GM18508 (cell line): Measurements from ENCODE around the gene TCF12.

Experiments used
- ATAC-seq: cut with Tn5 transposase; IDR thresholded peaks from one replicate; pipeline ENCODE4 v1.9.1; 2021; ENCODE audit warnings: moderate number of reproducible peaks; ENCODE audit not compliant: insufficient read depth, unreplicated experiment

Gene TCF12

GRCh38 chr15:56918046-56918938 is at the start of gene TCF12:
TCF12 (plus strand) TSS chr15:56918644; CDS start chr15:56919914, 1,270 bp downstream.
- ATAC-seq, result peak; percentile 41

- ATAC-seq, result no peak
Measured at GRCh38 chr15:56869573-56869972, 48.9 kb upstream of the TCF12 start.

GRCh38 chr15:56871185-56871584 is 47.3 kb upstream of the TCF12 start:
- ATAC-seq, result no peak

- ATAC-seq, result no peak
Measured at GRCh38 chr15:56871867-56872266, 46.6 kb upstream of the TCF12 start.

- no peak for ATAC-seq
Measured at GRCh38 chr15:56877255-56877970, 41.0 kb upstream of the TCF12 start.

GRCh38 chr15:56879502-56879901 is 38.9 kb upstream of the TCF12 start:
- ATAC-seq, result no peak

- ATAC-seq, result no peak
Measured at GRCh38 chr15:56883088-56883487, 35.4 kb upstream of the TCF12 start.

- no peak for ATAC-seq
Measured at GRCh38 chr15:56886363-56886931, 32.0 kb upstream of the TCF12 start.

- peak; percentile 54 for ATAC-seq
Measured at GRCh38 chr15:56886932-56887781, 31.3 kb upstream of the TCF12 start.

- ATAC-seq, result no peak
Measured at GRCh38 chr15:56887782-56888438, 30.5 kb upstream of the TCF12 start.

GRCh38 chr15:56890038-56890437 is 28.4 kb upstream of the TCF12 start:
- ATAC-seq, result no peak

GRCh38 chr15:56891852-56892440 is 26.5 kb upstream of the TCF12 start:
- ATAC-seq, result no peak

- ATAC-seq, result no peak
Measured at GRCh38 chr15:56892659-56893363, 25.6 kb upstream of the TCF12 start.

GRCh38 chr15:56893364-56893678 is 25.1 kb upstream of the TCF12 start:
- no peak for ATAC-seq

GRCh38 chr15:56894601-56895000 is 23.8 kb upstream of the TCF12 start:
- ATAC-seq, result no peak

- no peak for ATAC-seq
Measured at GRCh38 chr15:56901931-56902330, 16.5 kb upstream of the TCF12 start.

- ATAC-seq, result no peak
Measured at GRCh38 chr15:56906766-56907165, 11.7 kb upstream of the TCF12 start.

GRCh38 chr15:56910801-56911200 is 7.6 kb upstream of the TCF12 start:
- no peak for ATAC-seq

- ATAC-seq, result no peak
Measured at GRCh38 chr15:56913241-56913640, 5.2 kb upstream of the TCF12 start.
